Measurements from ENCODE around the gene FGF21.

FGF21 gene

GRCh38 chr19:48795055-48795684, 39.8 kb downstream of the FGF21 start:
- DNase-seq (ENCODE audit: low spot score in 2 of 2) (peak; percentile 77 to 78), ATAC-seq (replicated peaks; ENCODE audit: extremely low read depth, poor library complexity, severe bottlenecking) (peak; percentile 99)
- H3K27me3 Mint-ChIP-seq = no peaks in the 10 kb centered on the region
- H3K4me3 Mint-ChIP-seq = peak overlapping the region; percentile 78
- peaks cover 14% of the 10 kb centered on the region for H3K4me1 Mint-ChIP-seq
- no peaks in the 10 kb centered on the region for H3K9me3 Mint-ChIP-seq
- peaks cover 7% of the 10 kb centered on the region for H3K36me3 Mint-ChIP-seq (ENCODE audit: insufficient read depth)
- H3K27ac Mint-ChIP-seq (ENCODE audit: low read depth) = peak overlapping the region; percentile 83

- H3K36me3 Mint-ChIP-seq (ENCODE audit: insufficient read depth) = peaks cover 7% of the 10 kb centered on the region
- peak overlapping the region; percentile 78 for H3K4me3 Mint-ChIP-seq
- H3K27me3 Mint-ChIP-seq = no peaks in the 10 kb centered on the region
- peak overlapping the region; percentile 83 for H3K27ac Mint-ChIP-seq (ENCODE audit: low read depth)
- no peak for DNase-seq (ENCODE audit: low spot score in 2 of 2)
- H3K4me1 Mint-ChIP-seq = peaks cover 14% of the 10 kb centered on the region
- no peaks in the 10 kb centered on the region for H3K9me3 Mint-ChIP-seq
- ATAC-seq (replicated peaks; ENCODE audit: extremely low read depth, poor library complexity, severe bottlenecking) = no peak
Measured at GRCh38 chr19:48795685-48796070, 40.4 kb downstream of the FGF21 start.

- Mint-ChIP-seq H3K27ac (ENCODE audit: low read depth) (no peak overlapping the region), H3K36me3 (ENCODE audit: insufficient read depth) (peaks cover 7% of the 10 kb centered on the region), H3K4me3 (no peak overlapping the region), H3K4me1 (peaks cover 14% of the 10 kb centered on the region), H3K27me3 (no peaks in the 10 kb centered on the region), H3K9me3 (no peaks in the 10 kb centered on the region)
- ATAC-seq (replicated peaks; ENCODE audit: extremely low read depth, poor library complexity, severe bottlenecking) = no peak
- DNase-seq (ENCODE audit: low spot score in 2 of 2) = no peak
Measured at GRCh38 chr19:48796298-48797083, 41.2 kb downstream of the FGF21 start.

GRCh38 chr19:48797103-48797502, 41.8 kb downstream of the FGF21 start:
- Mint-ChIP-seq H3K27me3 (no peaks in the 10 kb centered on the region), H3K9me3 (no peaks in the 10 kb centered on the region), H3K4me1 (peaks cover 14% of the 10 kb centered on the region), H3K4me3 (no peak overlapping the region), H3K27ac (ENCODE audit: low read depth) (no peak overlapping the region), H3K36me3 (ENCODE audit: insufficient read depth) (peaks cover 7% of the 10 kb centered on the region)
- ATAC-seq (replicated peaks; ENCODE audit: extremely low read depth, poor library complexity, severe bottlenecking) = no peak
- DNase-seq (ENCODE audit: low spot score in 2 of 2) = no peak

GRCh38 chr19:48798937-48799336, 43.6 kb downstream of the FGF21 start:
- ATAC-seq (replicated peaks; ENCODE audit: extremely low read depth, poor library complexity, severe bottlenecking) (no peak), DNase-seq (ENCODE audit: low spot score in 2 of 2) (no peak)
- H3K36me3 Mint-ChIP-seq (ENCODE audit: insufficient read depth) = peaks cover 7% of the 10 kb centered on the region
- H3K4me3 Mint-ChIP-seq = no peak overlapping the region
- H3K27me3 Mint-ChIP-seq = no peaks in the 10 kb centered on the region
- no peak overlapping the region for H3K27ac Mint-ChIP-seq (ENCODE audit: low read depth)
- H3K4me1 Mint-ChIP-seq = peaks cover 14% of the 10 kb centered on the region
- H3K9me3 Mint-ChIP-seq = no peaks in the 10 kb centered on the region

DNA sequence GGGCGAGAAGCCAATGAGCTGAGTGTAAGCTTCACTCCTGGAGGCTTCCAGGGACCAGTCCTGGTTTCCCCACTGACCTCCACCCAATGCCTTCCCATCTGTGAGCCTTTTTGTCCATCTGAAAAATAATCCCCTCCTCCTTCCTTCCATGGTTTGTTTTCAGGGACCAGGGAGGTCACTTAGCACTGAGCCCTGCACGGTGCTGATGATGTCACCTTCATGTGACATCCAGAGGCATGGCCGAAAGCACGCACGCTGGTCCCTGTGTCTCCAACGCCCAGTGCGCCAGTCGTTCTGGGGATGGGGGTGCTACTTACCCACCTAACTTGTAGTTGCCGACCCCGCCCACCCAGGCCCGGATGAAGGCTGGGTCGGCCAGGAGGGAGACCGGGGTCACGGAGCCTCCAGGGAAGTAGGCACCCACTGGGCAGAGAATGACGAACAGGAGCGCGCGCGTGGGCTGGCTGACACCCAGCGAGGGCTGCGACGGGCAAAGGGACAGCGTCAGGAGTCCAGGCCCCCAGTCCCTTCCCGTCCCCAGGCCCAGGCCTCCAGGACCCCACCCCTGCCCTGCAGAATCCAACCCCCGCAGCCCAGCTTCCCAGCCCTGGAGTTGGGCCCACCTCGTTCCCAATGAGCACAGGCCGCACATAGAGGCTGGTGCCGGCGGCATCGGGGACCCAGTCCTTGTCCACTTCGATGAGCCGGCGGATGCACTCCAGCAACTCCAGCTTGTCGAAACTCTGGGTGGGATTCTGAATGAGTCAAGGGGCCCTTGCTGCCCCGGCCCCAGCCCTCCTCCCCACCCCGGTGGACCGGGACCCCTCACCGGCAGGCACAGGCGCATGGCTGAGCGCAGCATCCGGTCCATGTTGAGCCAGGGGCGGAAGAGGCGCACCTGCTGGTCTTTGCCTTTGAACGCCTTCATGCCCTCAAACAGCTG, 44.3 kb downstream of the FGF21 start:
- DNase-seq (ENCODE audit: low spot score in 2 of 2) (no peak), ATAC-seq (replicated peaks; ENCODE audit: extremely low read depth, poor library complexity, severe bottlenecking) (no peak)
- no peaks in the 10 kb centered on the region for H3K9me3 Mint-ChIP-seq
- H3K4me1 Mint-ChIP-seq = peaks cover 11% of the 10 kb centered on the region
- no peaks in the 10 kb centered on the region for H3K27me3 Mint-ChIP-seq
- H3K36me3 Mint-ChIP-seq (ENCODE audit: insufficient read depth) = peaks cover 7% of the 10 kb centered on the region
- peak overlapping the region; percentile 27 for H3K27ac Mint-ChIP-seq (ENCODE audit: low read depth)
- H3K4me3 Mint-ChIP-seq = no peak overlapping the region

DNA sequence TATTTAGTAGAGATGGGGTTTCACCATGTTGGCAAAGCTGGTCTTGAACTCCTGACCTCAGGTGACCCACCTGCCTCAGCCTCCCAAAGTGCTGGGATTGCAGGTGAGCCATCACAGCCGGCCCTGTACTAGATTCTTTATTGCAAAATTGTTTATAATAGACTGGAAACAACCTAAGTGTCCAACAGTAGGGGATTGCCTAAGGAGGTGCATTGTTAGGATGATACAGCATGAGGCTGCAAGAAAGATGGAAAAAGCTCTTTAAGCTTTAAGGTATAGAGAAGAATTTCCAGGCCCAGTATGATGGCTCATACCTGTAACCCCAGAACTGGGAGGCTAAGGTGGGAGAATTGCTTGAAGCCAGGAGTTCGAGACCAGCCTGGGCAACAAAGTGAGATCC, 47.3 kb downstream of the FGF21 start:
- no peak overlapping the region for H3K4me3 Mint-ChIP-seq
- no peaks in the 10 kb centered on the region for H3K27me3 Mint-ChIP-seq
- no peaks in the 10 kb centered on the region for H3K9me3 Mint-ChIP-seq
- H3K4me1 Mint-ChIP-seq = peaks cover under 1% of the 10 kb centered on the region
- H3K27ac Mint-ChIP-seq (ENCODE audit: low read depth) = no peak overlapping the region
- ATAC-seq (replicated peaks; ENCODE audit: extremely low read depth, poor library complexity, severe bottlenecking) (no peak), DNase-seq (ENCODE audit: low spot score in 2 of 2) (no peak)
- no peaks in the 10 kb centered on the region for H3K36me3 Mint-ChIP-seq (ENCODE audit: insufficient read depth)

GRCh38 chr19:48804496-48804895, 49.2 kb downstream of the FGF21 start:
- Mint-ChIP-seq H3K27me3 (no peaks in the 10 kb centered on the region), H3K4me3 (no peak overlapping the region), H3K27ac (ENCODE audit: low read depth) (no peak overlapping the region), H3K36me3 (ENCODE audit: insufficient read depth) (peaks cover 2% of the 10 kb centered on the region), H3K4me1 (peaks cover 12% of the 10 kb centered on the region), H3K9me3 (no peaks in the 10 kb centered on the region)
- ATAC-seq (replicated peaks; ENCODE audit: extremely low read depth, poor library complexity, severe bottlenecking) = no peak
- no peak for DNase-seq (ENCODE audit: low spot score in 2 of 2)

DNA sequence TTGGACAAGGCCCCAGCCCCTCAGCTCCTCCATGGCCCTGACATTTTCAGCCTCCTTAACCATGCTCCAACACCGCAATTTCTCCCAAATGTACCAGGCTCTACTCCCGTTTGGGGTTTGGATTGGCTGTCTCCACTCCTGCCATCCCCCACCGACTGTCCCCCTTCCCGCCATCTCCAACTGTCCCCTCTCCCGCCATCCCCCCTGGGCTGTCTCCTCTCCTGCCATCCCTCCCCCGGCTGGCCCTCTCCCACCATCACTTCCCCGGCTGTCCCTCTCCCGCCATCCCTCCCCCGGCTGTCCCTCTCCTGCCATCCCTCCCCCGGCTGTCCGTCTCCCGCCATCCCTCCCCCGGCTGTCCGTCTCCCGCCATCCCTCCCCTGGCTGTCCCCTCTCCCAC, 50.1 kb downstream of the FGF21 start:
- no peaks in the 10 kb centered on the region for H3K27me3 Mint-ChIP-seq
- peak overlapping the region; percentile 53 for H3K27ac Mint-ChIP-seq (ENCODE audit: low read depth)
- H3K4me3 Mint-ChIP-seq = no peak overlapping the region
- DNase-seq (ENCODE audit: low spot score in 2 of 2) = no peak
- H3K9me3 Mint-ChIP-seq = no peaks in the 10 kb centered on the region
- no peak for ATAC-seq (replicated peaks; ENCODE audit: extremely low read depth, poor library complexity, severe bottlenecking)
- H3K4me1 Mint-ChIP-seq = peaks cover 22% of the 10 kb centered on the region
- peaks cover 2% of the 10 kb centered on the region for H3K36me3 Mint-ChIP-seq (ENCODE audit: insufficient read depth)

- DNase-seq (ENCODE audit: low spot score in 2 of 2) = peak in 1 of 2 donors; percentile 22
- H3K27ac Mint-ChIP-seq (ENCODE audit: low read depth) = peak overlapping the region; percentile 64
- H3K9me3 Mint-ChIP-seq = no peaks in the 10 kb centered on the region
- no peak overlapping the region for H3K4me3 Mint-ChIP-seq
- H3K36me3 Mint-ChIP-seq (ENCODE audit: insufficient read depth) = peaks cover 2% of the 10 kb centered on the region
- H3K4me1 Mint-ChIP-seq = peaks cover 24% of the 10 kb centered on the region
- ATAC-seq (replicated peaks; ENCODE audit: extremely low read depth, poor library complexity, severe bottlenecking) = no peak
- H3K27me3 Mint-ChIP-seq = no peaks in the 10 kb centered on the region
Measured at GRCh38 chr19:48806518-48806817, 51.1 kb downstream of the FGF21 start.

DNA sequence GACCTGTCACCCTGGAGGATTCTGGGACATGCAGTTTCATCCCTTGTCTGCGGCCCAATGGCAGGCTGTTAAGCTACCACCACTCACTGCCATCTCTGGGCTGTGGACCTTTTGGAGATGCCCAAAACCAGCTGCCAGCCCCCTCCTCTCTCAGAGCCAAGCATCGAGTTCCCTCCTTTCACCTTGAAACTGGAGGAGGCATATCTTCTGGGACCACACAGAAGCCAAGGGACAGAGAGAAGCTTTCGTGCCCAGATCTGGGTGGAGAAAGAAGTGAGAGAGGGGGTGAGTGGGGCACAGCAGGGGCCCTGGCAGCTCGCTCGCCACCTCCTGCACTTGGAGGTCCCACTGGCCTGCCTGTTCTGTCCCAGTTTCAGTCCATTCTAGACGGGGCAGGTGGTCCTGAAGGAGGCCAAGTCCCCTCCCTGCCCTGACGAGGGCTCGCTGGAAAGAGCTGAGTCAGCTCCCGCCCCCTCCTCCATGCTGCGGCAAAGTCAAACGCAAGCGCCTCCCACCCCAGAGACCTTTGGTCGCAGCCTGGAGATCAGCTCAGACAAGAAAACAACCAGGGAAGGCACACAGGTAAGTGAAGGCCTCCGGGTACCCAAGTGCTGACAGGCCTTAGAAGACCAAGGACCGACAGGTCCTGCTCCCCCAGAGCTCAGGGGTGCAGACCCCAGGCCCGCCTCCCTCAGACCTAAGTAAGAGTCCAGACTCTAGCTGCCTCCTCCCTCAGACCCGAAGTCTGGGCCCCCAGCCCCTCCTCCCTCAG, 51.7 kb downstream of the FGF21 start:
- H3K9me3 Mint-ChIP-seq = no peaks in the 10 kb centered on the region
- no peaks in the 10 kb centered on the region for H3K27me3 Mint-ChIP-seq
- H3K36me3 Mint-ChIP-seq (ENCODE audit: insufficient read depth) = peaks cover 2% of the 10 kb centered on the region
- H3K27ac Mint-ChIP-seq (ENCODE audit: low read depth) = no peak overlapping the region
- peak; percentile 48 for ATAC-seq (replicated peaks; ENCODE audit: extremely low read depth, poor library complexity, severe bottlenecking)
- peaks cover 24% of the 10 kb centered on the region for H3K4me1 Mint-ChIP-seq
- DNase-seq (ENCODE audit: low spot score in 2 of 2) = no peak
- H3K4me3 Mint-ChIP-seq = no peak overlapping the region
